AG04449 (cell line): ENCODE measurements around the gene ZNF574.
A peak's percentile ranks its signal among the peaks of the same experiment; 100 is the strongest.

Source experiments
- CTCF ChIA-PET: fragments of 350-600 bp; formaldehyde crosslinking; extraction: SDS; loops from one replicate; lab custom pipeline; 2021; ENCODE audit warnings: antibody characterized with exemption; lab: Yijun Ruan, JAX
- POLR2A ChIA-PET: fragments of 400-600, 350-600 bp; formaldehyde crosslinking; extraction: SDS; loops from one replicate; lab custom pipeline; 2020; ENCODE audit warnings: antibody characterized with exemption, inconsistent platforms; lab: Yijun Ruan, JAX
- DNase-seq: peaks from one replicate; pipeline ENCODE4 v3.0.0-alpha.2; 2010; ENCODE audit warnings: low read depth, low spot score
- H3K4me3 ChIP-seq: 2 replicates; pipeline ENCODE4 v1.5.1; 2011; ENCODE audit warnings: low read depth, mild to moderate bottlenecking, control low read depth, low read length
- TF ChIP-seq, protein P1 (sequence below): IDR thresholded peaks from one replicate; pipeline ENCODE4 v1.5.1; 2011; ENCODE audit warnings: mild to moderate bottlenecking, moderate library complexity, low read length, control low read depth, inconsistent platforms; ENCODE audit not compliant: insufficient read depth; ENCODE audit errors: missing control alignments

The ZNF574 gene

DNA sequence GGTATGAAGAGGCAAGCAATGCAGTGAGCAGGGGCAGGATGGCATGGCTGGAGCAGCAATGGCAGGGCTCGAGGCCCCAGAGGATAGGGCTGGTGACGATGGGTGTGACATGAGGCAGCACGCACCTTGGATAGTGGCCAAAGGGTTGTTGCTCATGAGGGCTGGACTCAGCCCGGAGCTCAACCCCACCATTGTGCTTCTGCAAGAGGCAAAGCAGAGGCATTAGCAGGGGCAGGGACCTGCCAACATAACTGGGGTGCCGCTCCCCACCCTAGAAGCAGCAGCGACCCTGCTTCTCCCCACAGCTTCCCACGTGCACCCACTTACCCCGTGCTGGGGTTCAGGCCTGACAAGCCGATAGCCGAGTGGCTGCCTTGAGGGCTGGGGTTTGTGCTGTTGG, 15.8 kb downstream of the ZNF574 start:
- TF ChIP-seq, protein P1, sequence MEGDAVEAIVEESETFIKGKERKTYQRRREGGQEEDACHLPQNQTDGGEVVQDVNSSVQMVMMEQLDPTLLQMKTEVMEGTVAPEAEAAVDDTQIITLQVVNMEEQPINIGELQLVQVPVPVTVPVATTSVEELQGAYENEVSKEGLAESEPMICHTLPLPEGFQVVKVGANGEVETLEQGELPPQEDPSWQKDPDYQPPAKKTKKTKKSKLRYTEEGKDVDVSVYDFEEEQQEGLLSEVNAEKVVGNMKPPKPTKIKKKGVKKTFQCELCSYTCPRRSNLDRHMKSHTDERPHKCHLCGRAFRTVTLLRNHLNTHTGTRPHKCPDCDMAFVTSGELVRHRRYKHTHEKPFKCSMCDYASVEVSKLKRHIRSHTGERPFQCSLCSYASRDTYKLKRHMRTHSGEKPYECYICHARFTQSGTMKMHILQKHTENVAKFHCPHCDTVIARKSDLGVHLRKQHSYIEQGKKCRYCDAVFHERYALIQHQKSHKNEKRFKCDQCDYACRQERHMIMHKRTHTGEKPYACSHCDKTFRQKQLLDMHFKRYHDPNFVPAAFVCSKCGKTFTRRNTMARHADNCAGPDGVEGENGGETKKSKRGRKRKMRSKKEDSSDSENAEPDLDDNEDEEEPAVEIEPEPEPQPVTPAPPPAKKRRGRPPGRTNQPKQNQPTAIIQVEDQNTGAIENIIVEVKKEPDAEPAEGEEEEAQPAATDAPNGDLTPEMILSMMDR, result no peak

DNA sequence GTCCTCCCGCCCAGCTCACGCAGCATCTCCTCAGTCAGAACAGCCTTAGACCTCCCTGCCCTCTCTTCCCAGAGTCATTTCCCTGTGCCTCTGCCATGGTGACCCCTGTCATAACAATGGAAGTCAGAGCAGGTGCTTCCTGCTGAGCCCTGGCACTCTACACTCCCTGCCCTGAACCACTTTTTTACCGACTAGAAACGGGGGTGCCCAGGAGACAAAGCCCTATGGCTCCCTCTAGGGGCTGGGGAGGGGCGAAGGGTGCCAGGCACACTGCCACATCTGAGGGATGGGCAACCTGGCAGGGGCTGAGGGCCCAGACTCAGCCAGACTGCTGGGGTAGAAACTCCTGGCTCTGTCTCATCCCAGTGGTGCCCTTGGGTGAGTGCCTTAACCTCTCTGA, 16.4 kb downstream of the ZNF574 start:
- ChIA-PET CTCF (interaction anchor here (0.9 to 1.4 kb wide), 3 partner anchors 12 to 308 kb away, joined by 3 to 12 read pairs (median 3); no protein-coding TSS in a partner anchor), POLR2A (no interaction called here)
- DNase-seq, result no peak
- no peak overlapping the region for H3K4me3 ChIP-seq
- TF ChIP-seq, protein P1, result peak; percentile 46

More for the DNA sequence above, 15.8 kb downstream of the ZNF574 start:
- ChIA-PET POLR2A (interaction anchor here (0.5 kb wide), 1 partner anchor 8 kb away, joined by 3 read pairs; no protein-coding TSS in a partner anchor), CTCF (interaction anchor here (1.1 to 1.4 kb wide), 2 partner anchors 13 to 17 kb away, joined by 3 to 12 read pairs; no protein-coding TSS in a partner anchor)
- H3K4me3 ChIP-seq, result no peak overlapping the region
- DNase-seq, result no peak

DNA sequence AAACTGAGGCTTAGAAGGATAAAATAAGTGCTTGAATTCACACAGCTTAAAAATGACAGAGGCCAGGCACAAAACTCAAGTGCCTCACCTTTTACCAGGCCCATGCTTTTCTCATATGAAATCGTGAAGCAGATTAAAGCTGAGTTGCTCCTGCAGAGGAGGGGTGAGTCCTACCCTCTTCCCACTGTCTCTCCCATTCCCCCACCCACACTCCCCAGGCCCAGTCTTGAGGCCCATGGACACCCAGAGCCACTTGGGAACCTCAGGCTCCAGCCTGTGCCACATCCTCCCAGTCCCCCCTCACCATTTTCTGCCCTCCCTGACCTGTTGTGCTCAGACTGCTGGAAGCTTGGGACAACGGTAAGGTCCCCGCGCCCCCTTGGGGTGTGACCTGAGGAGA, 17.5 kb downstream of the ZNF574 start:
- CTCF ChIA-PET, result interaction anchor here (0.9 to 4.4 kb wide), 7 partner anchors 9 to 307 kb away, joined by 3 to 42 read pairs (median 4); no protein-coding TSS in a partner anchor
- TF ChIP-seq, protein P1, result no peak
- POLR2A ChIA-PET, result no interaction called here
- H3K4me3 ChIP-seq, result no peak overlapping the region
- DNase-seq, result no peak

DNA sequence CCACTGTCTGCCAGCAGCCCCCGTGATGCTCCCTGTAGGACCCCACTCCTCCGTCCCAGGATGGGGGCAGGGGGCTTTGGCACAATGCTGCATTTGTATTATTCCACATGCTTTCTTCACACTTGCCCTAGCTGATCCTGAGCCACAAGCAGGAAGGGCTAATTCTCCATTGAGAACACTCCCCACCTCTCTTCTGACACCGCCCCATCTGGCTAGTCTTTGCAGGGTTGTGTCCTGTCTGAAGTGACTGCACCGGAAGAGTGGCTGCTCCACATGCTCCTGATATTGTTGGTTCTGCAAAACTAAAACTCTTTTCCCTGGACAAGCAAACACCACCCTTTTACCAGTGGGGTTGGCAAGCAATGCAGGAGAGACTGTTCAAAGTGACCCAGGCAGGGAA, 18.0 kb downstream of the ZNF574 start:
- CTCF ChIA-PET, result interaction anchor here (1.0 to 4.4 kb wide), 7 partner anchors 9 to 150 kb away, joined by 3 to 42 read pairs (median 4); no protein-coding TSS in a partner anchor

DNA sequence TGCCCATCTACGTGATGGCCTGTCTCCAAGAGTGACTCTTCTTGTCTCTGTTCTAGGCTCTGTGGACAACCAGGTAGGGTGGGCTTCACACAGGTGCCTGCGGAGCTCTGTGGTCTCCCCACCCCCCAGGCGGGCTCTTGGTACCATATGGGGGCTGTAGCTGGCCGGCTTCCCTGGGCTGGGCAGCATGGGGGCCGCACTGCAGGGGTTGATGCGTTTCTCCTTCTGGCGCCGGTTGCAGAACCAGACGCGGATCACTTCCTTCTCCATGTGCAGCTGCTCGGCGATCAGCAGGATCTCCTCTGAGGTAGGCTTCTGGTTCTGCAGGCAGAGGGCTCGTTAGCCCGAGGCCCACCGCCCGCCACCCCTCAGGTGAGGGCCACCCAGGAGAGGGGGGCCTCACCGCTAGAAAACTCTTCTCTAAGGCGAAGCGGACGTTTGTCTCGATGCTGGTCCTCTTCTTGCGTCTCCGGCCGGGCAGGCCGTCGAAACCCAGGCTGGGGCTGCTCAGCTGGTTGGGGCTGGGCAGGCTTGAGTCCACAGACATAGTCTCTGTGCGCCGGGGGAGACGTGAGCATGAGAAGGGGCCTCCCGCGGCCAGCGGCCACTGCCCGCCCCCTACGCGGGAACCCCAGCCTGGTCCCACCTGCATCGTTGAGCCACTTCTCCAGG, 19.3 kb downstream of the ZNF574 start:
- ChIA-PET CTCF (interaction anchor here (1.0 to 4.4 kb wide), 2 partner anchors 14 to 45 kb away, joined by 3 to 42 read pairs; no protein-coding TSS in a partner anchor), POLR2A (no interaction called here)
- TF ChIP-seq, protein P1, result no peak
- no peak for DNase-seq
- H3K4me3 ChIP-seq, result no peak overlapping the region

More for the DNA sequence above, 18.0 kb downstream of the ZNF574 start:
- no peak overlapping the region for H3K4me3 ChIP-seq
- DNase-seq, result no peak
- POLR2A ChIA-PET, result no interaction called here
- TF ChIP-seq, protein P1, result no peak

DNA sequence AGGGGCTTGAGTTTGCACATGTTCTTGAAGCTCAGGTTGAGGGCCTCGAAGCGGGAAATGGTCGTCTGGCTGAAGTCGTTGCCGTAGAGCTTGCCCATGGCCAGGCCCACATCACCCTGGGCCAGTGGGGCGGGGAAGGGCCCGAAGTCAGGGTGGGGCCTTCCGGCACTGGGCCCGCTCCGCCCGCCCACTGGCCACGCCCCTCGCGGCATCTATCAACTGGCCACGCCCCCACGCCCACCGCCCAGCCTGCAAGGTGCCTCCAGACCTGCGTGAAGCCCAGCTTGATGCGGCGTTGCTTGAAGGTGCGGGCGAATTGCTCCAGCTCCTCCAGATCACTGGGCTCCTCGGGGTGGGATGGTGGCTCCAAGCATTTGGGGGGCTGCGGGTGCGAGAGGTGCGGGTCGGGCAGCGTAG, 19.9 kb downstream of the ZNF574 start:
- DNase-seq, result no peak
- ChIA-PET CTCF (interaction anchor here (1.4 to 4.4 kb wide), 2 partner anchors 13 to 32 kb away, joined by 3 to 42 read pairs; no protein-coding TSS in a partner anchor), POLR2A (no interaction called here)
- no peak overlapping the region for H3K4me3 ChIP-seq
- TF ChIP-seq, protein P1, result no peak
